WI38 (cell line): Measurements from ENCODE around the gene FCHO1.
A peak's percentile ranks its signal among the peaks of the same experiment; 100 is the strongest.

Experiments
- H3K4me3 ChIP-seq: 2 replicates; pipeline ENCODE4 v1.5.1; 2011; ENCODE audit warnings: low read depth, mild to moderate bottlenecking, control low read depth, low read length
- TF ChIP-seq, protein P1 (sequence below): IDR thresholded peaks from 2 replicates; pipeline ENCODE4 v1.5.1; 2012; ENCODE audit warnings: low read depth, mild to moderate bottlenecking, control low read depth, low read length

The FCHO1 gene

DNA sequence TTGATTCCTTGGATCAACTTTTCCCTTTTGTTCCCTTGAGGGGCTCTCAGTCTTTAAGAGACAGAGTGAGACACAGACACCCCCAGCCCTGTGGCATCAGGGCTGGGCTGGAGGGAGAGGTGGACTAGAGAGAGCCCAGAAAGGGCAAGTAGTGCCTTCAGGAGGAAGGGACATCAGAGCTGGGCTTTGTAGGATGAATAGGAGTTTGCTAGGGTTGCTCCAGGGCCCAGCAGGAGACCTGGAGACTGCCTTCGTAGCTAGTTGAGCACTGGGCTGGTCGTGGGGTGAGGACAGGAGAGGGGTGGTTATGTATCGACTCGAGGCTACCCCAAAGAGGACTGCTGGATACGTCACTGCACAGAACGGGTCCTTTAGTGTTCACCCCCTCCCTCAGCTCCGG lies 26.6 kb upstream of the FCHO1 start:
- no peak overlapping the region for H3K4me3 ChIP-seq
- TF ChIP-seq, protein P1, sequence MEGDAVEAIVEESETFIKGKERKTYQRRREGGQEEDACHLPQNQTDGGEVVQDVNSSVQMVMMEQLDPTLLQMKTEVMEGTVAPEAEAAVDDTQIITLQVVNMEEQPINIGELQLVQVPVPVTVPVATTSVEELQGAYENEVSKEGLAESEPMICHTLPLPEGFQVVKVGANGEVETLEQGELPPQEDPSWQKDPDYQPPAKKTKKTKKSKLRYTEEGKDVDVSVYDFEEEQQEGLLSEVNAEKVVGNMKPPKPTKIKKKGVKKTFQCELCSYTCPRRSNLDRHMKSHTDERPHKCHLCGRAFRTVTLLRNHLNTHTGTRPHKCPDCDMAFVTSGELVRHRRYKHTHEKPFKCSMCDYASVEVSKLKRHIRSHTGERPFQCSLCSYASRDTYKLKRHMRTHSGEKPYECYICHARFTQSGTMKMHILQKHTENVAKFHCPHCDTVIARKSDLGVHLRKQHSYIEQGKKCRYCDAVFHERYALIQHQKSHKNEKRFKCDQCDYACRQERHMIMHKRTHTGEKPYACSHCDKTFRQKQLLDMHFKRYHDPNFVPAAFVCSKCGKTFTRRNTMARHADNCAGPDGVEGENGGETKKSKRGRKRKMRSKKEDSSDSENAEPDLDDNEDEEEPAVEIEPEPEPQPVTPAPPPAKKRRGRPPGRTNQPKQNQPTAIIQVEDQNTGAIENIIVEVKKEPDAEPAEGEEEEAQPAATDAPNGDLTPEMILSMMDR, result no peak

DNA sequence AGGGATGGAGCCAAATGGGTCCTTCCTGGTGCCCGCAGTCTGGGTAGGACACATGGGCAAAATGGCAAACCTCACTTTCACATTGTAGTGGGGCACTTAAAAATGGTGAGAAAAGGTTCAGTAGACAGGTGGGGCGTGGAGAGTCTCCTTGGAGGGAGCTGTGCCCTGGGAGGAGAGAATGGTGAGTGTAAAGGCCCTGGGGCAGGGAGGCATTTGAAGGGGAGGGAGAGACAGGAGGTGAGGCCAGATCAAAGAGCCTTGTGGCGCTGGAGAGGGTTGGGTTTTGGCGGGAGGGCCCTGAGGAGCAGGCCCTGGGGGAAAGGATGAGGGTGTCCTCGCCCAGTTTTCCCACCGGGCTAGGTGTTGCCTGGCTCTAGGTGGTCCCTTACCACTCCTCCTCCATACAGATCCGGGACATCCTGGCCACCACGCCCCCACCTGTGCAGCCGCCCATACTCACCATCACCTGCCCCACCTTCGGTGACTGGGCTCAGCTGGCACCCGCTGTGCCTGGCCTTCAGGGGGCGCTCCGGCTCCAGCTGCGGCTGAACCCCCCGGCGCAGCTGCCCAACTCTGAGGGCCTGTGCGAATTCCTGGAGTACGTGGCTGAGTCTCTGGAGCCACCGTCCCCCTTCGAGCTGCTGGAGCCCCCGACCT lies 25.7 kb upstream of the FCHO1 start:
- TF ChIP-seq, protein P1, result peak; percentile 19; the same call in 1 of the 2 replicates
- no peak overlapping the region for H3K4me3 ChIP-seq

DNA sequence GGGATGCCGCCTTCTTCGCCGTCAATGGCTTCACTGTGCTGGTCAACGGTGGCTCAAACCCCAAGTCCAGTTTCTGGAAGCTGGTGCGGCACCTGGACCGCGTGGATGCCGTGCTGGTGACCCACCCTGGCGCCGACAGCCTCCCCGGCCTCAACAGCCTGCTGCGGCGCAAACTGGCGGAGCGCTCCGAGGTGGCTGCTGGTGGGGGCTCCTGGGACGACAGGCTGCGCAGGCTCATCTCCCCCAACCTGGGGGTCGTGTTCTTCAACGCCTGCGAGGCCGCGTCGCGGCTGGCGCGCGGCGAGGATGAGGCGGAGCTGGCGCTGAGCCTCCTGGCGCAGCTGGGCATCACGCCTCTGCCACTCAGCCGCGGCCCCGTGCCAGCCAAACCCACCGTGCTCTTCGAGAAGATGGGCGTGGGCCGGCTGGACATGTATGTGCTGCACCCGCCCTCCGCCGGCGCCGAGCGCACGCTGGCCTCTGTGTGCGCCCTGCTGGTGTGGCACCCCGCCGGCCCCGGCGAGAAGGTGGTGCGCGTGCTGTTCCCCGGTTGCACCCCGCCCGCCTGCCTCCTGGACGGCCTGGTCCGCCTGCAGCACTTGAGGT lies 25.0 kb upstream of the FCHO1 start:
- H3K4me3 ChIP-seq, result no peak overlapping the region
- TF ChIP-seq, protein P1, result no peak

DNA sequence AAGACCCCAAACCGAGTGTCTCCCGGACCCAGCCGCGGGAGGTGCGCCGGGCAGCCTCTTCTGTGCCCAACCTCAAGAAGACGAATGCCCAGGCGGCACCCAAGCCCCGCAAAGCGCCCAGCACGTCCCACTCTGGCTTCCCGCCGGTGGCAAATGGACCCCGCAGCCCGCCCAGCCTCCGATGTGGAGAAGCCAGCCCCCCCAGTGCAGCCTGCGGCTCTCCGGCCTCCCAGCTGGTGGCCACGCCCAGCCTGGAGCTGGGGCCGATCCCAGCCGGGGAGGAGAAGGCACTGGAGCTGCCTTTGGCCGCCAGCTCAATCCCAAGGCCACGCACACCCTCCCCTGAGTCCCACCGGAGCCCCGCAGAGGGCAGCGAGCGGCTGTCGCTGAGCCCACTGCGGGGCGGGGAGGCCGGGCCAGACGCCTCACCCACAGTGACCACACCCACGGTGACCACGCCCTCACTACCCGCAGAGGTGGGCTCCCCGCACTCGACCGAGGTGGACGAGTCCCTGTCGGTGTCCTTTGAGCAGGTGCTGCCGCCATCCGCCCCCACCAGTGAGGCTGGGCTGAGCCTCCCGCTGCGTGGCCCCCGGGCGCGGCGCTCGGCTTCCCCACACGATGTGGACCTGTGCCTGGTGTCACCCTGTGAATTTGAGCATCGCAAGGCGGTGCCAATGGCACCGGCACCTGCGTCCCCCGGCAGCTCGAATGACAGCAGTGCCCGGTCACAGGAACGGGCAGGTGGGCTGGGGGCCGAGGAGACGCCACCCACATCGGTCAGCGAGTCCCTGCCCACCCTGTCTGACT lies 24.1 kb upstream of the FCHO1 start:
- TF ChIP-seq, protein P1, result no peak
- H3K4me3 ChIP-seq, result no peak overlapping the region

DNA sequence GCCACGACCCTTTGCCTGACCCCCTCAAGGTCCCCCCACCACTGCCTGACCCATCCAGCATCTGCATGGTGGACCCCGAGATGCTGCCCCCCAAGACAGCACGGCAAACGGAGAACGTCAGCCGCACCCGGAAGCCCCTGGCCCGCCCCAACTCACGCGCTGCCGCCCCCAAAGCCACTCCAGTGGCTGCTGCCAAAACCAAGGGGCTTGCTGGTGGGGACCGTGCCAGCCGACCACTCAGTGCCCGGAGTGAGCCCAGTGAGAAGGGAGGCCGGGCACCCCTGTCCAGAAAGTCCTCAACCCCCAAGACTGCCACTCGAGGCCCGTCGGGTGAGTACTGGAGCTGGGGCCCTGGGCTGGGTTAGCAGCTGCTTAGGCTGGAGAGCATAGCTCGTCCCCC lies 23.4 kb upstream of the FCHO1 start:
- H3K4me3 ChIP-seq, result no peak overlapping the region

DNA sequence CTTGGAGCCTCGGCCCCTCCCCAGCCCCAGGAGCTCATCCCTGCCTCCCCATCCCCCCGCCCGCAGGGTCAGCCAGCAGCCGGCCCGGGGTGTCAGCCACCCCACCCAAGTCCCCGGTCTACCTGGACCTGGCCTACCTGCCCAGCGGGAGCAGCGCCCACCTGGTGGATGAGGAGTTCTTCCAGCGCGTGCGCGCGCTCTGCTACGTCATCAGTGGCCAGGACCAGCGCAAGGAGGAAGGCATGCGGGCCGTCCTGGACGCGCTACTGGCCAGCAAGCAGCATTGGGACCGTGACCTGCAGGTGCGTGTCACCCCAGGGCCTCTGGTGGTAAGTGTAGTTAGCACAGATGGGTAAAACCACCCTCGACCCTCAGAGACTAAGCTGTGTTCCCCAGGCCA lies 18.1 kb upstream of the FCHO1 start:
- no peak overlapping the region for H3K4me3 ChIP-seq
- TF ChIP-seq, protein P1, result no peak

More for the DNA sequence above, 23.4 kb upstream of the FCHO1 start:
- TF ChIP-seq, protein P1, result no peak

DNA sequence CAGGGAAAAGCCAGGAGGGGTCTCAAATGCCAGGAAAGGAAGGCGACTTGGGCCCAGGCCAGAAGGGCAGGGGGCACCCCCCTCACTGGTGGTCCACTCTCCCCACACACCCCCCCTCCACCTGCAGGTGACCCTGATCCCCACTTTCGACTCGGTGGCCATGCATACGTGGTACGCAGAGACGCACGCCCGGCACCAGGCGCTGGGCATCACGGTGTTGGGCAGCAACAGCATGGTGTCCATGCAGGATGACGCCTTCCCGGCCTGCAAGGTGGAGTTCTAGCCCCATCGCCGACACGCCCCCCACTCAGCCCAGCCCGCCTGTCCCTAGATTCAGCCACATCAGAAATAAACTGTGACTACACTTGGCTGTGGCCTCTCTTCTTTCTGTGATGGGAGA lies 17.1 kb upstream of the FCHO1 start:
- H3K4me3 ChIP-seq, result no peak overlapping the region
- TF ChIP-seq, protein P1, result no peak
